Epidermal melanocyte (primary cell): Measurements from ENCODE around the gene GALNTL6.
A peak's percentile ranks its signal among the peaks of the same experiment; 100 is the strongest.
"Not testable (repeated sequence)": the region's sequence is repeated elsewhere in the genome, so short reads cannot be mapped to it uniquely, and the experiment has no call there.

Experiments
- DNase-seq: peaks from one replicate; pipeline ENCODE4 v3.0.0; 2011; ENCODE audit warnings: low spot score; ENCODE audit not compliant: insufficient read length

GALNTL6 gene

DNA sequence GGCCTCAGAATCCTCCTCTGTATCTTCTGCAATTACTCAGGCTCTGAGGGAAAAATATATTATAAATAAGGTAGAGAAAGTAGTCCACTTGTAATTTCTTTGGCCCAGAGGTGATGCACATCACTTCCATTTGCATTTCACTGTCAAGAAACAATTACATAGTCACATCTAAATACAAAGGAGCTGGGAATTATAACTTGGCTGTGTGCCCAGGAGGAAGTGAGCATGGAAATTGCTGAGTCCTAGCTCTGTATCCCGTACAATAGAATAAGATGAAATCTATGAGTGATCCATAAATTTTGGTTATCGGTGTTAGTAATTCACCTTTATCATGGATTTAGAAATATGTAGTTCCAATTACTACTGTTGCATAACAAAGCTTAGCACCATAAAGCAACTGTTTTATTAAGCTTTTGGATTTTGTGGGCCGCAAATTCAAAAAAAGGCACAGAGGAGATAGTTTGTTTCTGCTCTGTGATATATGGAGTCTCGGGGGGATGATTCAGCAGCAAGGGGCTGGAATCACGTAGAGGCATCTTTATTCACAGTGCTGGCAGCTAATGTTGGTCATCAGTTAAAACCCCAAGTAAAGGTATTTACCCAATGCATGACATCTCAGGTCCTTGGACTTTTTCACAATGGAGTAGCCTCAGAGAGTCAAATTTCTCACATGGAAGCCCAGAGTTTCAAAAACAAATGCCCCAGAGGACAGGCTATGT lies 1114.1 kb downstream of the GALNTL6 start:
- no peak for DNase-seq

DNA sequence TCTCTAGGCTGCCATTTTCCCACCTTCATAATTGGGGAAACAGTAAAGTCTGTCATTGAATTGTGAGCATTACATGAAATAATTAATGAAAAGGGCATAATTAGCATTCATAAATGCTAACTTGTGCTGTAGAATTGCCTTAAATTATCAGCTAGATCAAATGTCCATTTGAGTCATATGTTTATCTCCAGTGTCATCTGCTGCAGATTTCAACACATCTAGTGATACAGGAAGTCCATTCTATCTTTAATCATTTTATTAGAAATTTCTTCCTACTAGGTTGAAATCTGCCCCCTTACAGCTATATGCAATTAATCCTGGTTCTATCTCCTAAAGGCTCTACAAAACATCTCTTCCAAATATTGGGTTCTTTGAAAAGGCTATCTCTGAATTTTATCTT lies 1115.1 kb downstream of the GALNTL6 start:
- DNase-seq = no peak

DNA sequence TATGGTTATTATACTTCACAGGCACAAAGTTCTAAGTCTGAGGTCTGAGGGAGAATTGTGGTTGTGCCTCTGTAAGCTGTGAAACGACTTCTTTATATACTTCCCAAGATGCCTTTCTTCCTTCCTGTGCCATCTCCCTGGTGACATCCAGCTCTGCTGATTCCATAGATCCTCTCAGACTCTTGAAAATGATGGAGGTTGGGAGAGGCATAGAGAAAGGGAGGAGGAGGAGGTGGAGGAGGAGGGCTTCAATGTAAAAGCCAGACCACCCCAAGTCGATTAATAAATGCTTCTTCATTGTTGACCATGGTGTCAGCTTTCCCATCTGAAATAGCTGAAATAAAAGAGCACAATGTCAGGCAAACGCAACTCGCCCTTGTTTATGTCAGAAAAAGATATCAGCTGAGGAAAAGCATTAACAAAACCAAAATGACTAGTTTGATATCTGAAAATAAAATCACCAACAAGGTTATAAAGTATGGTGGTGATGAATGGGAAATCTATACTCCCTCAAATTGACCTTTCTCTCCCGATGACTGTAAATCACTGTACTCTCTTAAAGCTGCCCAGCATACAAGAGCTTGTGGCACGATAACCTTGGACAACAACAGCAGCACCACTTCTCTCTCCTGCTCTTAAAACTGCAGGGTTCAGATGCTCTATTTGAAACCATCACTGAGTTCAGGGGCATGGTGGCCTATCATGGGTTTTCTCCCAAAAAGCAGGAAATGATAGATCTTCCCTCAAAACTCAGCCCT lies 1125.0 kb downstream of the GALNTL6 start:
- no peak for DNase-seq

GRCh38 chr4:172938870-172939269 lies 1125.7 kb downstream of the GALNTL6 start:
- DNase-seq = no peak

DNA sequence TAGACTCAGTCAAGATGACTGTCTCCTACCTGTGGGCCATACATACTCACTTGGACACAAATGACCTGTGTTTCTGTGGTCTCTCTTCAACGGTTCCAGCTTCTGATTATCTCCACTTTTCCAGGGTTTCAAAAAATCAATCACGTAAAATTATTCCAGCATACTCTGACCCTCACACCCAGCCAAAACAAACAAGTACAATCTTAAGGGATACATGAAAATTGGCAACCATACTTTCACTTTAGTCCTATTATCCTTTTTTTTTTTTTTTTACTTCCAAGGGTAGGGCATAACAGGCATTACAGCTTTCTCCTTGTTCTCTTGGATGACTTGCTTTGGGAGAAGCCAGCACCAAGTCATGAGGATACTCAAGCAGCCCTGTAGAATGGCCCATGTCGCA lies 1129.6 kb downstream of the GALNTL6 start:
- DNase-seq = no peak

GRCh38 chr4:172945611-172946010 lies 1132.4 kb downstream of the GALNTL6 start:
- DNase-seq = no peak

DNA sequence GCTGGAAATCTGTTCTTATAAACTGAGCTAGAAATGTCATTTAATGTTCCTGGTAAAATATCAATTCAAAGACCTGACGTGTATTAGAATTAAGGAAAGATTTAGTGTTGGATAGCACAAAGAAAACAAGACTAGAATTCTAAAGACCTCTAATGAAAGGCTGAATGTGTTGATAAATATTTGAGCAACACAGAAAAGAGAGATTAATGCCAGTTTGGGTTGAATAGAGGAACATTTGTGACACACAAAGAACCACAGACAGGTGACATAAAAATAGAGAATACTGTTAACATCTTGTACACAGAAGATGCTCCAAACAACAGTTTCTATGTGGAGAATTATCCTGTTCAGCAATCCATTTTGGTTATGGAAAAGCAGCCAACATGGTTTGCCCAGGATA lies 1133.3 kb downstream of the GALNTL6 start:
- DNase-seq = no peak

DNA sequence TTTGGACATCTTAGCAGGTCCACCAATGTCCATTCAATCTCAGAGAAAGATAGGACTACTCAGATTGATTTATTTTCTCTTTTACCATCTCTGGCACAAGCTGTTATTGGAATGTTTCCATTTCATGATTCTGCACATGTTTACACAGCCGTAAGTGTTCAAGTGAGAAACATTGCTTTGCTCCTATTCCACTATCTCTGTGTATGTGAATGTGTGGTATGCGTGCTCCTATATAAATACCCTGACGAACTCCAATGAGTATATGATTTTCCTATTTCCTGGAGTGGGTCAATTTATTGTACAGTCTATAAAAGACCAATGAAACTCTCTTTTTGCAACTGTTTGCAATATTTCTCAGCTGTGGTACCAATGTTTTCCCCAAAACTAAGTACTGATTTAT lies 1134.4 kb downstream of the GALNTL6 start:
- DNase-seq = no peak

DNA sequence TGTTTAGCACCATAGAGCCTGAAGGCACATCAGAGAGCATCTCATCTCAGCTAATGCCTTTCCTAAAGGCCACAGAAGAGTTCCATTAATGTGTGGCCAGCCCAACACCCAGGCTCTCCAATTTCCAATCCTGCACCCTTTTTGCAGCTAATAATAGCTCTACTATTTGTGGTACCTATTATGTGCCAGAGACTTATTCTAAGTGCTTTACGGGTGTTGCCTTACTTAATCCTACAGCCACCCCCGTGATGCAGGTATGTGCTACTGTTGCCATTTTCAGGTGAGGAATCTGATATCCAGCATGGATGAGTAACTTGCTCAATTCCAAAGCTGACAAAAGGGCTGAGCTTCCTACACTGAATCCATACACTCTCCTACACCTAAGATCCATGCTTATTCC lies 1137.8 kb downstream of the GALNTL6 start:
- no peak for DNase-seq

- no peak for DNase-seq
Observed at GRCh38 chr4:172951679-172952451, 1138.7 kb downstream of the GALNTL6 start.

DNA sequence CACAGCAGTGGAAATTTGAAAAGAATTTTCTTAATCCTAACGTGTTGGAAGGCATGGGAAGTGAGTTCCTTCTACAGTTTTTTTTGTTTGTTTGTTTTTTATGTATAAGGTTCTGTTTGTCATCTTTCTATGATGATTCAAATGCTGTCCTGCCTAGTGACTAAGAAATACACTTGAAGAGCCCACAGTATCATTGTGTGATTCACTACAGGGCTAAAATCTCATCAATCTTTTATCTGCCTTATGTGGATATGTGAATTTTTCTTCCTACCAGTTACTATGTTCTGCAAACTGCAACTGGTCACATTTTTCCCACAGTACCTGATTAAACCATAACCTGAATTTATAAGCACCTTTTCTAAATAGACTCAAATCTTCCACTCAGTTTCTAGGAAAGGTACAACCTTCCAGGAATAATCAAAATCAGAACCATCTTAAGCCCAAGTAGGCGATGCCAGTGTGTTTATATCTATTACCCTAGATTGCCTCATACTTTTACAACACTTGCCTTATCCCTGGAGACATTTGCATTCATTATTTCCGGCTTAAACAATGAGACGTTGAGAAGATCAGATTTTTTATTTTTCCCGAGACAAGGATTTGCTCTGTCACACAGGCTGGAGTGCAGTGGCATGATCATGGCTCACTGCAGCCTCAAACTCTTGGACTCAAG lies 1140.8 kb downstream of the GALNTL6 start:
- no peak for DNase-seq

DNA sequence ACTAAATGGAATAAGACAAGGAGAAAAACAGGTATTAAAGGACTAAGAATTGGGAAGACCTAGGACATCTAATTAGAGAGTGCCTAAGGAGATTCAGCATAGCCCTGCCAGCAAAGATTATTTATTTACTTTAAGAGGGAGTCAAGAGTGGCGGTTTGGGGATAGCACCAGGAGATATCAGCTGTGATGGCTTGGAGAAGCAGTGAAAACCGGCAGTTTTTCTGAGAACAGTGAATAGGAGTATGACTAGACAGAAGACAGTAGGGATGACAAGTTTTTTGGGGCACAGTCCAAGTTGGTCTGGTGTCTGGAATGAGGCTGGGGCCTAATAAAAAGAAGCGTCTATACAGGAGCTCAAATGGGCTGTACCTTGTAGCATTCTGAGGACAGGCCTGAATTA lies 1143.1 kb downstream of the GALNTL6 start:
- DNase-seq = not testable (repeated sequence)

DNA sequence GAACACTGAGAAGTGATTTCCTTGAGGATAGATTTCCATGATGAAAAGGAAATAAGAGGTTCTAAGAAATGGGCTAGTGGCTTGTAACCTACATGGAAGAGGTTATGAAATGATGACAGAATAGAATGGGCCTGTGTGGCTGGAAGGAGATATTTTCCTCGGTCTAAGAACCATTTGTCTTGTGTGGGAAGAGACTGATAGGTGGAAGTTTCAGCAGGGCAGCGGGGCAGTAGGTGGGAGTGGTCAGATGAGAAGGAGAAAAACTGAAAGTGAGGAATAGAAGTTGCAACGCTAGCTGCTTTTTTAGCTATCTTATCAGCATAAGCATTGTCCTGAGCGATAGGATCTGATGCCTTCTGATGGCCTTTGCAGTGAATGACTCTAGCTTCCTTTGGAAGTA lies 1144.0 kb downstream of the GALNTL6 start:
- DNase-seq = no peak

- peak; percentile 21 for DNase-seq
Observed at GRCh38 chr4:172962564-172963353, 1149.6 kb downstream of the GALNTL6 start.

DNA sequence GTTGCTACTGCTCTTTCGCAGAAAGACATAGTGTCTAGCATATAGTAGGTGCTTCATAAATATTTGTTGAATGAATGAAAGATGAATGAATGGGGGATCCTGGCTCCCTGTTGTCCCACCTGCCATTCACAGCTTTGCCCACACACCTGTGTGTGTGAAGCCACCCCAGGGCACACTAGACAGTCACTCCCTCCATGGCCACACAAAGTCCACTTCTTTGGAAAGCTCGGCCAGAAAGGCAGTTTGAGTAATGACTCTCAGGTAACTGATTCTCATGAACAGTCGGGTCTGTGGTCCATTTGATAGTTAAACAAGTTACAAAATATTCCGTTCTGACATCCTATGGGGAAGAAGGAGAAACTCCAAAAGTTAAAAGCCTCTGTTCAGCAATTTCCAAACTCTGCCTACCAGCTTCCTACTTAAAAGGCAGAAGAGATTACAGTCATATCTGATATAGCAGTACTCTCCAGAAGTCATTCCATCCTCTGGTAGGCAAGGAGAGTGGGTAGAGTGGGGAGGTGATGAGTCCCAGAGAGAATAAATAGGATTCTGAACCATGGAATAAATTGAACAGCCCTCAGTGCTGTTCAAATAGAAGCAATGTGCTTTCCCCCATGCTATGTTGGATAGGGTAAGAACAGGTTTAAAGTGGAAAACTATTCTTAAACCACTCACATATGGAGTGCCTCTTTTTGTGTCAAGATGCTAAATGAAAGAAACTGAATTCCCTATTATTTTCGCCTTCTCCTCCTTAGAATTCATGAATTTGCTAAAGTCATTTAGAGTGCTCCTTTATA lies 1150.5 kb downstream of the GALNTL6 start:
- DNase-seq = no peak

- DNase-seq = not testable (repeated sequence)
Observed at GRCh38 chr4:172970189-172970588, 1157.0 kb downstream of the GALNTL6 start.

DNA sequence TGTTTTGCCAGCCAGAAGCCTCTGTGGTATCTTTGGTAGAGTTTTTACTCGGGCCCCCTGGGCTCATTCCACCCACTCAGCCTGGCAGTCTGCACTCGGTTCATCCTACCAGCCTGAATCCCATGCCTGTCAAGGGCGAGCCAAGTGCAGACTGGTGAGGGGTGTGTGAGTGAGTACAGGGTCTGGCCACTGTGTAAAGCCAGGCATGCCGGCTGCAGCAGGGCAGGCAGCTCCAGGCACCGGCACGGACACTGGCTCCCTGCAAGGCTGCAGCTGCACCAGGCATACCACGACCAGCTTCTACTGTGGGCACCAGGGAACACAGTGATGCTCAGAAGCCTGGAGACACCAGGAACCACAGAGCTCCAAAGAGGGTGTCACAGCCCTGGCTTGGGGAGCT lies 1161.4 kb downstream of the GALNTL6 start:
- DNase-seq = no peak

DNA sequence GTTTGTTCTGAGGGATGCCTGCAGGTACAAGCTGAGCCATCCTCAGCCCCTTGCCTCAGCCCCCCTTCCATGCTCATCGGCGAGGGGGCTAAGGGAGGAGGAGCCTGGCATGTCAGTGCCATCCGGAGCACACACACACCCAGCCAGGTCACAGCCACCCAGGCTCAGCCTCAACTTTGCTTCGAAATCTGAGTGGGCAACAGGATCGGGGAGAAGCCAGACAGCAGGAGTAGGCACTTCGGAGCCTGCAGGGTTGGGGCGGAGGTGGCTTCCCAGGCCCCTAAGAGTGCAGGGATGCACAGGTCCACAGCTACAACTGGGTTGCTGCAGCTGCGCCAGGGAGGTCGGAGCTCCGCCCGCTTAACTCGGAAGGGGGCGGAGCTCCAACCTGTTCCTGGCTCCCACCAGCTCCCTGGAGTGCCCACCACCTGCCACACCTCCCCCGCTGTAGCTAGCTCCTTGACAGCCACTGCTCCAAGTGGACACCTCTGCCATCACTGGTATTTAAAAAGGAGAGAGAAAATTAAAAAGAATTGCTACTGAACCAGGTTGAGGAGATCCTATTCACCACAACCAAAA lies 1162.5 kb downstream of the GALNTL6 start:
- no peak for DNase-seq

DNA sequence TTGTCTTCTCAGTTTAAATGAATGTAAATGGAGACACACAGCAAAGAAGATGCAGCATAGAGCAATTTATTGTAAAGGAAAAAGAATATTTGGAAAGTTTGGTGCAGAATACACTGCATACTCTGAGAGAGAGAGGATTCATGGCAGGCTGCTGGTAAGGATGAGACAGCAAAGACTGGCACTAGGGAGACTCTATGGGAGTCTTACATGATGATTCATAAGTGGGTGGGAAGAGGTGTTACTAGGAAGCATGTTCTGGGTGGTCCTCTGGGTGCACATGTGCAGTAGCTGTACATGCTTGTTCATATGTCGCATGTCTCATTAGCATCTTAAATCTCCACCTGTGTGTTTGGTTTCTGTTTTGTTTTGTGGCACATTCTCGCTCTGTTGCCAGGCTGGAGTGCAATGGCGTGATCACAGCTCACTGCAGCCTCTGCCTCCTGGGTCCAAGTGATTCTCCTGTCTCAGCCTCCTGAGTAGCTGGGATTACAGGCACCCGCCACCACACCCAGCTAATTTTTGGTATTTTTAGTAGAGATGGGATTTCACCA lies 1164.4 kb downstream of the GALNTL6 start:
- not testable (repeated sequence) for DNase-seq
